BE2C (cell line): ENCODE data around the gene CKS1B.

ENCODE experiments used
- DNase-seq: peaks from one replicate; pipeline ENCODE4 v3.0.0-alpha.2; 2020
- H3K27me3 ChIP-seq: fragments of 250-450 bp; sonication (Bioruptor Pico); 2 replicates; pipeline ENCODE4 v1.5.1; 2020; ENCODE audit warnings: mild to moderate bottlenecking
- H3K36me3 ChIP-seq: fragments of 250-450 bp; sonication (Bioruptor Pico); 2 replicates; pipeline ENCODE4 v1.5.1; 2020; ENCODE audit warnings: mild to moderate bottlenecking
- H3K4me1 ChIP-seq: fragments of 250-450 bp; sonication (Bioruptor Pico); 2 replicates; pipeline ENCODE4 v1.5.1; 2020
- H3K4me3 ChIP-seq: 2 replicates; pipeline ENCODE4 v1.5.1; 2011; ENCODE audit warnings: low read depth, low read length
- H3K9me3 ChIP-seq: fragments of 250-450 bp; sonication (Bioruptor Pico); 2 replicates; pipeline ENCODE4 v1.5.1; 2020
- CTCF ChIP-seq: IDR thresholded peaks from 2 replicates; pipeline ENCODE4 v1.5.1; 2012; ENCODE audit warnings: mild to moderate bottlenecking, low read depth, low read length

Gene CKS1B

GRCh38 chr1:154957091-154957657, 17.3 kb upstream of the CKS1B start:
- H3K4me3 ChIP-seq = no peak overlapping the region
- no peak for DNase-seq
- H3K27me3 ChIP-seq = no peaks in the 10 kb centered on the region
- H3K4me1 ChIP-seq = peaks cover 8% of the 10 kb centered on the region; the same call in 1 of the 2 replicates
- peaks cover 14% of the 10 kb centered on the region for H3K36me3 ChIP-seq
- no peaks in the 10 kb centered on the region for H3K9me3 ChIP-seq
- TF ChIP-seq CTCF = no peak

- H3K36me3 ChIP-seq = peaks cover 14% of the 10 kb centered on the region
- no peak overlapping the region for H3K4me3 ChIP-seq
- no peaks in the 10 kb centered on the region for H3K9me3 ChIP-seq
- H3K27me3 ChIP-seq = no peaks in the 10 kb centered on the region
- no peak for DNase-seq
- TF ChIP-seq CTCF = no peak
- H3K4me1 ChIP-seq = peaks cover 11% of the 10 kb centered on the region
These were observed 16.4 kb upstream of the CKS1B start for GRCh38 chr1:154958036-154958435.

GRCh38 chr1:154958681-154959425, 15.6 kb upstream of the CKS1B start:
- Histone ChIP-seq H3K9me3 (no peaks in the 10 kb centered on the region), H3K36me3 (peaks cover 14% of the 10 kb centered on the region), H3K27me3 (no peaks in the 10 kb centered on the region), H3K4me1 (peaks cover 11% of the 10 kb centered on the region), H3K4me3 (no peak overlapping the region)
- no peak for TF ChIP-seq CTCF
- no peak for DNase-seq

- no peak for DNase-seq
- no peaks in the 10 kb centered on the region for H3K27me3 ChIP-seq
- H3K4me3 ChIP-seq = no peak overlapping the region
- H3K4me1 ChIP-seq = peaks cover 11% of the 10 kb centered on the region
- H3K36me3 ChIP-seq = peaks cover 14% of the 10 kb centered on the region
- TF ChIP-seq CTCF = no peak
- no peaks in the 10 kb centered on the region for H3K9me3 ChIP-seq
These were observed 15.1 kb upstream of the CKS1B start for GRCh38 chr1:154959426-154959780.

- Histone ChIP-seq H3K9me3 (no peaks in the 10 kb centered on the region), H3K4me1 (peaks cover 3% of the 10 kb centered on the region), H3K36me3 (peaks cover 25% of the 10 kb centered on the region), H3K27me3 (no peaks in the 10 kb centered on the region), H3K4me3 (peak overlapping the region; percentile 83)
- no peak for TF ChIP-seq CTCF
- DNase-seq = no peak
These were observed 13.9 kb upstream of the CKS1B start for GRCh38 chr1:154960446-154961136.
